A673 (cell line): ENCODE data around the gene PRKCB.

Experiments
- CTCF ChIP-seq: fragments of 300-800, 200-600 bp; sonication (generic); conservative IDR thresholded peaks from 2 replicates; pipeline ENCODE4 v1.5.1; 2017; ENCODE audit warnings: low read depth, mild to moderate bottlenecking, antibody characterized with exemption, low read length, moderate library complexity, mixed read lengths
- EZH2 ChIP-seq: fragments of 200-600 bp; sonication (generic); IDR thresholded peaks from 2 replicates; pipeline ENCODE4 v1.6.1; 2017; ENCODE audit warnings: borderline replicate concordance, low read depth, mild to moderate bottlenecking, mixed read lengths, antibody characterized with exemption, low read length; ENCODE audit not compliant: poor library complexity, severe bottlenecking

- TF ChIP-seq EZH2 = no peak
- no peak for TF ChIP-seq CTCF
Observed at GRCh38 chr16:23876256-23876896, 40.6 kb downstream of the PRKCB start.
